ENCODE results near the gene SLC22A7. TPM values are rescaled to one million over a fixed set of nuclear protein-coding genes. Genes with fewer than 3 reads are reported as not detected.

The SLC22A7 gene
- polyA plus RNA-seq, 1 donor from 2014 or later: 2.3 TPM

GRCh38 chr6:43331470-43331869 lies 33.4 kb downstream of the SLC22A7 start:
- no peaks in the 10 kb centered on the region for H3F3A ChIP-seq (ENCODE audit: insufficient read depth, low read length, poor library complexity, severe bottlenecking)
- no peak for TF ChIP-seq MXI1 (conservative IDR thresholded peaks at IDR 0.05; ENCODE audit: poor library complexity, severe bottlenecking)
- TF ChIP-seq POLR2AphosphoS5 (IDR thresholded peaks at IDR 0.05): no peak
- no peak for TF ChIP-seq RAD21 (conservative IDR thresholded peaks at IDR 0.05)
- TF ChIP-seq EZH2 (IDR thresholded peaks at IDR 0.05; ENCODE audit: borderline replicate concordance, insufficient read depth, low read length, poor library complexity, severe bottlenecking): no peak
- no peak for TF ChIP-seq EP300 (conservative IDR thresholded peaks at IDR 0.05; ENCODE audit: poor library complexity, severe bottlenecking)
- TF ChIP-seq REST (IDR thresholded peaks at IDR 0.05; ENCODE audit: borderline replicate concordance): no peak
- TF ChIP-seq SMC3 (conservative IDR thresholded peaks at IDR 0.05; ENCODE audit: poor library complexity): no peak
- no peak for TF ChIP-seq CTCF (IDR thresholded peaks at IDR 0.05; ENCODE audit: poor library complexity, severe bottlenecking)
- no peak for TF ChIP-seq TAF1 (IDR thresholded peaks at IDR 0.05; ENCODE audit: low read depth)
- no peaks in the 10 kb centered on the region for H4K20me1 ChIP-seq (ENCODE audit: insufficient read depth)
- no peak overlapping the region for H2AFZ ChIP-seq (ENCODE audit: low read depth, low read length)
- H3K36me3 ChIP-seq (ENCODE audit: insufficient read depth, low read length): peaks cover 6% of the 10 kb centered on the region
- no peaks in the 10 kb centered on the region for H3K79me2 ChIP-seq (replicated peaks; ENCODE audit: insufficient read depth, low read length)
- H3K9me2 ChIP-seq (ENCODE audit: insufficient read depth, low read length): no peaks in the 10 kb centered on the region
- no peak overlapping the region for H3K4me3 ChIP-seq (ENCODE audit: low read length)
- no peaks in the 10 kb centered on the region for H3K9me3 ChIP-seq (ENCODE audit: low read length)
- no peak overlapping the region for H3K27ac ChIP-seq (ENCODE audit: low read length)
- H3K9ac ChIP-seq (ENCODE audit: low read length): no peak overlapping the region
- no peaks in the 10 kb centered on the region for H3K27me3 ChIP-seq (ENCODE audit: insufficient read depth, low read depth, low read length)
- no peak overlapping the region for H3K4me2 ChIP-seq (ENCODE audit: low read length)

- H3K27me3 ChIP-seq (ENCODE audit: insufficient read depth, low read depth, low read length): no peaks in the 10 kb centered on the region
These were observed 33.8 kb downstream of the SLC22A7 start for GRCh38 chr6:43331891-43332290.

More at GRCh38 chr6:43331891-43332290, 33.8 kb downstream of the SLC22A7 start:
- Histone ChIP-seq H3K4me3 (ENCODE audit: low read length) (no peak overlapping the region), H3K9me2 (ENCODE audit: insufficient read depth, low read length) (no peaks in the 10 kb centered on the region), H3K27ac (ENCODE audit: low read length) (no peak overlapping the region), H4K20me1 (ENCODE audit: insufficient read depth) (no peaks in the 10 kb centered on the region), H3F3A (ENCODE audit: insufficient read depth, low read length, poor library complexity, severe bottlenecking) (no peaks in the 10 kb centered on the region), H3K9me3 (ENCODE audit: low read length) (no peaks in the 10 kb centered on the region), H2AFZ (ENCODE audit: low read depth, low read length) (no peak overlapping the region), H3K4me2 (ENCODE audit: low read length) (no peak overlapping the region), H3K9ac (ENCODE audit: low read length) (no peak overlapping the region), H3K36me3 (ENCODE audit: insufficient read depth, low read length) (peaks cover 6% of the 10 kb centered on the region), H3K79me2 (replicated peaks; ENCODE audit: insufficient read depth, low read length) (no peaks in the 10 kb centered on the region)
- TF ChIP-seq CTCF (IDR thresholded peaks at IDR 0.05; ENCODE audit: poor library complexity, severe bottlenecking): no peak
- no peak for TF ChIP-seq REST (IDR thresholded peaks at IDR 0.05; ENCODE audit: borderline replicate concordance)
- no peak for TF ChIP-seq TAF1 (IDR thresholded peaks at IDR 0.05; ENCODE audit: low read depth)
- TF ChIP-seq EP300 (conservative IDR thresholded peaks at IDR 0.05; ENCODE audit: poor library complexity, severe bottlenecking): no peak
- no peak for TF ChIP-seq SMC3 (conservative IDR thresholded peaks at IDR 0.05; ENCODE audit: poor library complexity)
- TF ChIP-seq EZH2 (IDR thresholded peaks at IDR 0.05; ENCODE audit: borderline replicate concordance, insufficient read depth, low read length, poor library complexity, severe bottlenecking): no peak
- TF ChIP-seq RAD21 (conservative IDR thresholded peaks at IDR 0.05): no peak
- no peak for TF ChIP-seq MXI1 (conservative IDR thresholded peaks at IDR 0.05; ENCODE audit: poor library complexity, severe bottlenecking)
- TF ChIP-seq POLR2AphosphoS5 (IDR thresholded peaks at IDR 0.05): no peak

All from neural cell (in vitro differentiated cells).